HUES64 (cell line): ENCODE data around the gene TTC19.
"Not testable (repeated sequence)": the region's sequence is repeated elsewhere in the genome, so short reads cannot be mapped to it uniquely, and the experiment has no call there.

Source experiments
- H3K27ac ChIP-seq: 2 replicates; pipeline ENCODE4 v1.7.0; 2013; ENCODE audit warnings: low read depth, low read length, inconsistent platforms
- H3K27me3 ChIP-seq: 2 replicates; pipeline ENCODE4 v1.6.1; 2013; ENCODE audit warnings: mild to moderate bottlenecking, low read length; ENCODE audit not compliant: insufficient read depth
- H3K36me3 ChIP-seq: 2 replicates; pipeline ENCODE4 v1.6.1; 2013; ENCODE audit warnings: mild to moderate bottlenecking, low read length; ENCODE audit not compliant: insufficient read depth
- H3K4me1 ChIP-seq: 2 replicates; pipeline ENCODE4 v1.6.1; 2013; ENCODE audit warnings: mild to moderate bottlenecking, low read length, moderate library complexity; ENCODE audit not compliant: insufficient read depth
- H3K4me3 ChIP-seq: 2 replicates; pipeline ENCODE4 v1.5.1; 2013; ENCODE audit warnings: mild to moderate bottlenecking, low read length, moderate library complexity
- H3K9ac ChIP-seq: 2 replicates; pipeline ENCODE4 v1.6.1; 2013; ENCODE audit warnings: mild to moderate bottlenecking, low read depth, low read length
- H3K9me3 ChIP-seq: 2 replicates; pipeline ENCODE4 v1.6.1; 2013; ENCODE audit warnings: low read depth, low read length; ENCODE audit not compliant: insufficient read depth
- WGBS: fragments of 150-250, 120-280 bp; methylation state at CpG from one replicate; pipeline ENCODE4 v1.1.7; 2013; ENCODE audit warnings: missing lambda C conversion rate; 5-methylcytosine and 5-hydroxymethylcytosine counted together

TTC19 gene

GRCh38 chr17:15977894-15978293 is 21.7 kb upstream of the TTC19 start:
- no peak overlapping the region for H3K27ac ChIP-seq
- no peaks in the 10 kb centered on the region for H3K27me3 ChIP-seq
- WGBS, result 98% methylated on average over 2 of the region's 2 CpGs
- peaks cover 6% of the 10 kb centered on the region for H3K9me3 ChIP-seq
- peaks cover 13% of the 10 kb centered on the region for H3K4me1 ChIP-seq
- H3K9ac ChIP-seq, result no peak overlapping the region
- no peak overlapping the region for H3K4me3 ChIP-seq
- H3K36me3 ChIP-seq, result peaks cover 63% of the 10 kb centered on the region

- Histone ChIP-seq H3K4me3 (no peak overlapping the region), H3K9ac (no peak overlapping the region), H3K27ac (no peak overlapping the region), H3K27me3 (no peaks in the 10 kb centered on the region), H3K9me3 (peaks cover 6% of the 10 kb centered on the region), H3K4me1 (peaks cover 13% of the 10 kb centered on the region), H3K36me3 (peaks cover 64% of the 10 kb centered on the region)
- WGBS, result 93% methylated on average over 1 of the region's 1 CpG
These were observed 21.0 kb upstream of the TTC19 start for GRCh38 chr17:15978606-15979005.

GRCh38 chr17:15979013-15979412 is 20.6 kb upstream of the TTC19 start:
- H3K27me3 ChIP-seq, H3K4me3 ChIP-seq, H3K27ac ChIP-seq, H3K9ac ChIP-seq, H3K9me3 ChIP-seq: not testable (repeated sequence)
- Histone ChIP-seq H3K36me3 (peaks cover 68% of the 10 kb centered on the region), H3K4me1 (peaks cover 13% of the 10 kb centered on the region)
- WGBS, result no CpG with 5 or more reads among the region's 4 CpGs

GRCh38 chr17:15981208-15981607 is 18.4 kb upstream of the TTC19 start:
- Histone ChIP-seq H3K27me3 (no peaks in the 10 kb centered on the region), H3K4me1 (peaks cover 13% of the 10 kb centered on the region), H3K27ac (no peak overlapping the region; the same call in 1 of the 2 replicates), H3K9ac (no peak overlapping the region), H3K9me3 (peaks cover 6% of the 10 kb centered on the region), H3K4me3 (no peak overlapping the region), H3K36me3 (peaks cover 70% of the 10 kb centered on the region)
- WGBS, result 40% methylated on average over 1 of the region's 2 CpGs

GRCh38 chr17:15981646-15982580 is 17.7 kb upstream of the TTC19 start:
- WGBS, result 85% methylated on average over 5 of the region's 5 CpGs
- H3K4me1 ChIP-seq, result peaks cover 13% of the 10 kb centered on the region
- H3K4me3 ChIP-seq, result no peak overlapping the region
- H3K9ac ChIP-seq, result no peak overlapping the region
- H3K36me3 ChIP-seq, result peaks cover 70% of the 10 kb centered on the region
- no peaks in the 10 kb centered on the region for H3K27me3 ChIP-seq
- H3K9me3 ChIP-seq, result peaks cover 6% of the 10 kb centered on the region
- H3K27ac ChIP-seq, result peak overlapping the region; percentile 82

GRCh38 chr17:15996322-15996721 is 3.3 kb upstream of the TTC19 start:
- WGBS, result 92% methylated on average over 6 of the region's 6 CpGs
- H3K27ac ChIP-seq, result no peak overlapping the region
- H3K27me3 ChIP-seq, result no peaks in the 10 kb centered on the region
- no peak overlapping the region for H3K4me3 ChIP-seq
- H3K36me3 ChIP-seq, result peaks cover 26% of the 10 kb centered on the region
- 0 out of 2 replicates have a peak, but pooled peaks cover under 1% of the 10 kb centered on the region for H3K9me3 ChIP-seq
- peaks cover 4% of the 10 kb centered on the region; the same call in 1 of the 2 replicates for H3K4me1 ChIP-seq
- H3K9ac ChIP-seq, result no peak overlapping the region

GRCh38 chr17:15998031-15998562 is 1.5 kb upstream of the TTC19 start:
- peaks cover 6% of the 10 kb centered on the region for H3K9me3 ChIP-seq
- H3K27ac ChIP-seq, result no peak overlapping the region
- H3K36me3 ChIP-seq, result peaks cover 30% of the 10 kb centered on the region
- peak overlapping the region; percentile 89; the same call in 1 of the 2 replicates for H3K4me3 ChIP-seq
- no peaks in the 10 kb centered on the region for H3K27me3 ChIP-seq
- peaks cover 4% of the 10 kb centered on the region; the same call in 1 of the 2 replicates for H3K4me1 ChIP-seq
- WGBS, result 90% methylated on average over 3 of the region's 4 CpGs
- no peak overlapping the region for H3K9ac ChIP-seq

- Histone ChIP-seq H3K27ac (peak overlapping the region; percentile 98), H3K36me3 (peaks cover 46% of the 10 kb centered on the region), H3K4me3 (peak overlapping the region; percentile 89), H3K9ac (peak overlapping the region; percentile 97), H3K9me3 (peaks cover 6% of the 10 kb centered on the region), H3K4me1 (peaks cover 4% of the 10 kb centered on the region; the same call in 1 of the 2 replicates), H3K27me3 (no peaks in the 10 kb centered on the region)
- WGBS, result 1% methylated on average over 64 of the region's 64 CpGs
These were observed 577 bp downstream of the TTC19 start for GRCh38 chr17:15999974-16000827.

GRCh38 chr17:16001226-16001897 is 1.7 kb downstream of the TTC19 start:
- H3K36me3 ChIP-seq, result peaks cover 58% of the 10 kb centered on the region
- no peak overlapping the region for H3K27ac ChIP-seq

GRCh38 chr17:16002708-16003260 is 3.2 kb downstream of the TTC19 start:
- Histone ChIP-seq H3K4me3 (no peak overlapping the region), H3K9ac (no peak overlapping the region), H3K36me3 (peaks cover 72% of the 10 kb centered on the region), H3K27me3 (no peaks in the 10 kb centered on the region), H3K4me1 (peaks cover 4% of the 10 kb centered on the region; the same call in 1 of the 2 replicates), H3K9me3 (peaks cover 6% of the 10 kb centered on the region), H3K27ac (no peak overlapping the region)
- WGBS, result 100% methylated on average over 2 of the region's 2 CpGs

More at GRCh38 chr17:16001226-16001897, 1.7 kb downstream of the TTC19 start:
- H3K27me3 ChIP-seq, result no peaks in the 10 kb centered on the region
- H3K9ac ChIP-seq, result no peak overlapping the region
- peaks cover 4% of the 10 kb centered on the region; the same call in 1 of the 2 replicates for H3K4me1 ChIP-seq
- H3K4me3 ChIP-seq, result peak overlapping the region; percentile 89
- H3K9me3 ChIP-seq, result peaks cover 6% of the 10 kb centered on the region
